Endothelial cell of umbilical vein (primary cell): Measurements from ENCODE around the gene ZDHHC23. TPM values are rescaled to one million over a fixed set of nuclear protein-coding genes. Genes with fewer than 3 reads are reported as not detected.

ENCODE experiments used
- BruUV-seq: library from RNA; stranded (reverse); fragments of 400-500 nt; replicated peaks from 2 replicates; lab custom pipeline; 2021; lab: Mats Ljungman, UMichigan
- CTCF ChIA-PET: fragments of 300-600, 350-600 bp; sonication (Branson Sonifier 250); formaldehyde crosslinking; loops from one replicate; lab custom pipeline; 2021; ENCODE audit warnings: antibody characterized with exemption, inconsistent platforms; lab: Charles Lee
- POLR2A ChIA-PET: fragments of 300-600, 350-600 bp; sonication (Branson Sonifier 250); formaldehyde crosslinking; loops from one replicate; lab custom pipeline; 2021; ENCODE audit warnings: antibody characterized with exemption, inconsistent platforms; lab: Charles Lee
- DNase-seq: peaks from one replicate; pipeline ENCODE4 v3.0.0-alpha.2; 2011; ENCODE audit warnings: low read depth, low spot score
- FAIRE-seq: peaks from 2 replicates; lab custom pipeline; 2011; peaks lifted over from hg19 to GRCh38; lab: Jason Lieb, UNC
- H2AFZ ChIP-seq: 2 replicates; pipeline ENCODE4 v1.6.0; 2012; ENCODE audit warnings: low read depth, low read length, control low read depth, inconsistent platforms
- H3K27ac ChIP-seq: 2 replicates; pipeline ENCODE4 v1.5.1; 2011; ENCODE audit warnings: low read depth, mild to moderate bottlenecking, control low read depth, low read length, moderate library complexity; ENCODE audit not compliant: insufficient read depth
- H3K27me3 ChIP-seq, 2 experiments: 2 replicates each; pipeline versions ENCODE4 v1.6.0 to v1.6.1; 2011; ENCODE audit warnings: low read length in 2 of 2, mixed read lengths in 1 of 2; ENCODE audit not compliant: control insufficient read depth in 2 of 2, insufficient read depth in 2 of 2
- H3K36me3 ChIP-seq, 2 experiments: 2 replicates in 1 of 2; 3 replicates in 1 of 2; pipeline ENCODE4 v1.5.1; 2011; ENCODE audit warnings: low read length in 2 of 2, mild to moderate bottlenecking in 1 of 2, moderate library complexity in 1 of 2; ENCODE audit not compliant: control insufficient read depth in 2 of 2, insufficient read depth in 2 of 2; ENCODE audit errors: extremely low read depth in 1 of 2
- H3K4me1 ChIP-seq: 3 replicates; pipeline ENCODE4 v1.5.1; 2011; ENCODE audit warnings: mild to moderate bottlenecking, low read length; ENCODE audit not compliant: control insufficient read depth, insufficient read depth; ENCODE audit errors: extremely low read depth
- H3K4me2 ChIP-seq: 2 replicates; pipeline ENCODE4 v1.6.1; 2011; ENCODE audit warnings: low read length, control low read depth, mixed read lengths; ENCODE audit not compliant: insufficient read depth
- H3K4me3 ChIP-seq, 3 experiments: fragments of 200-600 bp in 1 of 3; sonication (generic), shearing (Covaris generic) in 1 of 3; replicated peaks in 1 of 3; 2 replicates each; pipeline ENCODE4 v1.5.1; 2011 to 2016; ENCODE audit warnings: control low read depth in 3 of 3, low read length in 3 of 3, mild to moderate bottlenecking in 2 of 3, inconsistent platforms in 1 of 3, low read depth in 1 of 3, moderate library complexity in 1 of 3; ENCODE audit not compliant: insufficient read depth in 1 of 3
- H3K79me2 ChIP-seq: 2 replicates; pipeline ENCODE4 v1.6.0; 2012; ENCODE audit warnings: low read length, inconsistent platforms; ENCODE audit not compliant: control insufficient read depth, insufficient read depth
- H3K9ac ChIP-seq: replicated peaks from 2 replicates; pipeline ENCODE3; 2011; ENCODE audit warnings: low read length, control low read depth; ENCODE audit not compliant: insufficient read depth; ENCODE audit errors: extremely low read depth
- H3K9me1 ChIP-seq: replicated peaks from 3 replicates; pipeline ENCODE4 v1.6.0; 2011; ENCODE audit warnings: mild to moderate bottlenecking, low read length; ENCODE audit not compliant: control insufficient read depth, insufficient read depth; ENCODE audit errors: extremely low read depth
- H3K9me3 ChIP-seq: replicated peaks from 2 replicates; pipeline ENCODE4 v1.5.1; 2012; ENCODE audit warnings: low read length, inconsistent platforms; ENCODE audit not compliant: control insufficient read depth, insufficient read depth
- H4K20me1 ChIP-seq: replicated peaks from 2 replicates; pipeline ENCODE3; 2011; ENCODE audit warnings: mild to moderate bottlenecking, low read length; ENCODE audit not compliant: control insufficient read depth, insufficient read depth; ENCODE audit errors: extremely low read depth
- EZH2 ChIP-seq: IDR thresholded peaks from 2 replicates; pipeline ENCODE4 v1.6.1; 2012; ENCODE audit warnings: borderline replicate concordance, low read depth, mild to moderate bottlenecking, moderate library complexity, low read length, inconsistent platforms; ENCODE audit not compliant: severe bottlenecking
- FOS ChIP-seq: IDR thresholded peaks from 2 replicates; pipeline ENCODE4 v1.6.1; 2011; ENCODE audit warnings: mild to moderate bottlenecking, low read length, moderate library complexity, borderline replicate concordance; ENCODE audit not compliant: insufficient read depth
- GATA2 ChIP-seq: IDR thresholded peaks from 2 replicates; pipeline ENCODE4 v1.7.0; 2011; ENCODE audit warnings: low read depth, mild to moderate bottlenecking, moderate library complexity, mixed read lengths, low read length; ENCODE audit not compliant: insufficient read length, insufficient read depth
- JUN ChIP-seq: IDR thresholded peaks from 2 replicates; pipeline ENCODE4 v1.6.1; 2011; ENCODE audit warnings: borderline replicate concordance, low read depth; ENCODE audit not compliant: insufficient read length, insufficient read depth
- MYC ChIP-seq: IDR thresholded peaks from one replicate; pipeline ENCODE4 v1.6.1; 2011; ENCODE audit warnings: mild to moderate bottlenecking, low read depth, low read length
- POLR2A ChIP-seq: IDR thresholded peaks from 2 replicates; pipeline ENCODE4 v1.6.1; 2012; ENCODE audit warnings: low read depth, mild to moderate bottlenecking, control low read depth, low read length
- POLR2AphosphoS5 ChIP-seq: IDR thresholded peaks from 2 replicates; pipeline ENCODE4 v1.6.1; 2012; ENCODE audit warnings: low read depth, mild to moderate bottlenecking, control low read depth, low read length, moderate library complexity; ENCODE audit not compliant: insufficient read depth
- dilution Hi-C: fragments of 300-500 bp; cut with MboI; formaldehyde crosslinking; loops from one replicate; pipeline ENCODE4 v1.15.0; 2019; ENCODE audit warnings: low sequenced_read_pairs; ENCODE audit not compliant: extremely low pct_ligation_motif_present
- intact Hi-C: fragments of 100-400 bp; cut with micrococcal nuclease; formaldehyde crosslinking; loops from one replicate; pipeline ENCODE4 v1.10.0; 2022
- polyA plus RNA-seq, 4 experiments: library from polyadenylated mRNA; depleted of rRNA in 3 of 4; stranded (reverse) in 3 of 4; unstranded in 1 of 4; fragments of >200 nt; gene quantifications; 2 replicates each; pipeline versions ENCODE4 v1.2.1 to v1.2.3, GENCODE V29; 2011 to 2012; ENCODE audit warnings: missing spikeins in 1 of 4
- total RNA-seq: library from RNA; stranded (reverse); gene quantifications from 2 replicates; pipeline ENCODE4 v1.2.3, GENCODE V29; 2021
- TF ChIP-seq, protein P1 (sequence below): IDR thresholded peaks from 2 replicates; pipeline ENCODE4 v1.6.1; 2011; ENCODE audit not compliant: insufficient read depth, insufficient read length
- TF ChIP-seq, protein P2 (sequence below), 2 donors: IDR thresholded peaks; 1 replicate in 1 of 2; 2 replicates in 1 of 2; pipeline ENCODE4 v1.5.1; 2011; ENCODE audit warnings: low read length in 2 of 2, mild to moderate bottlenecking in 2 of 2, moderate library complexity in 2 of 2, control low read depth in 1 of 2, inconsistent platforms in 1 of 2, low read depth in 1 of 2; ENCODE audit not compliant: insufficient read depth in 1 of 2; ENCODE audit errors: extremely low read depth in 1 of 2

Gene ZDHHC23
- total and polyA plus RNA-seq, 2 donors (not counting 3 experiments of a cell fraction or from before 2014, with no cell fraction given): 0.99 to 3.2 TPM

DNA sequence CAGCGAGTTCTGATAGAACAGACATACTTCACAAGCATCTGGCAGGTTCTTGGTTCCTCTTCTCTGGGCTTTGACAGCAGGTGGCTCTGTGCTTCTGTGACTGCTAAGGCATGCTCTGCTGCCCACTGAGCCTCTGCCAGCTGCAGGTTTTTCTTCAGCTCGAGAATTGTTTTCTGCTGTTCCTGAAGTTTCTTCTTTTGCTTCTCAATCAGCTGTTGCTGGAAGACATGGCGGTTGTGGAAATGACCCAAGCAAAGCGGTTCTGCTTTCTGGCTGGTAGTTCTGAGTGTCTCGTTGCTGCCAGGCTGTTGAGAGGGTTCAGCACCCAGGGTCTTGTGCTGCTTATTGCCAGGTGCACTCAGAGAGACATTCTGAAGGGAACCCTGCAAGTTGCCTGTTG lies 57.7 kb downstream of the ZDHHC23 start:
- Histone ChIP-seq H3K4me1 (no peaks in the 10 kb centered on the region), H3K9me1 (no peaks in the 10 kb centered on the region), H3K27ac (no peak overlapping the region), H3K9me3 (no peaks in the 10 kb centered on the region), H4K20me1 (no peaks in the 10 kb centered on the region), H3K4me2 (no peak overlapping the region), H3K9ac (no peak overlapping the region), H3K4me3 (no peak overlapping the region), H3K79me2 (no peaks in the 10 kb centered on the region), H3K36me3 (peaks cover 0 to 7% of the 10 kb centered on the region in 2 experiments), H2AFZ (no peak overlapping the region), H3K27me3 (no peaks in the 10 kb centered on the region)
- POLR2A ChIA-PET: interaction anchor here (0.6 kb wide), 1 partner anchor 22 kb away, joined by 4 read pairs; no protein-coding TSS in a partner anchor
- FAIRE-seq (no peak), DNase-seq (no peak)
- no TSS peak for BruUV-seq
- intact Hi-C loops (no loop called here), dilution Hi-C loops (no loop called here)
- CTCF ChIA-PET: no interaction called here
- no peak for TF ChIP-seq FOS
- no peak for TF ChIP-seq POLR2AphosphoS5
- TF ChIP-seq MYC: no peak
- no peak for TF ChIP-seq EZH2
- TF ChIP-seq, protein P1, sequence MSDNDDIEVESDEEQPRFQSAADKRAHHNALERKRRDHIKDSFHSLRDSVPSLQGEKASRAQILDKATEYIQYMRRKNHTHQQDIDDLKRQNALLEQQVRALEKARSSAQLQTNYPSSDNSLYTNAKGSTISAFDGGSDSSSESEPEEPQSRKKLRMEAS: no peak
- TF ChIP-seq JUN: no peak
- no peak for TF ChIP-seq GATA2
- TF ChIP-seq POLR2A: no peak
- TF ChIP-seq, protein P2, sequence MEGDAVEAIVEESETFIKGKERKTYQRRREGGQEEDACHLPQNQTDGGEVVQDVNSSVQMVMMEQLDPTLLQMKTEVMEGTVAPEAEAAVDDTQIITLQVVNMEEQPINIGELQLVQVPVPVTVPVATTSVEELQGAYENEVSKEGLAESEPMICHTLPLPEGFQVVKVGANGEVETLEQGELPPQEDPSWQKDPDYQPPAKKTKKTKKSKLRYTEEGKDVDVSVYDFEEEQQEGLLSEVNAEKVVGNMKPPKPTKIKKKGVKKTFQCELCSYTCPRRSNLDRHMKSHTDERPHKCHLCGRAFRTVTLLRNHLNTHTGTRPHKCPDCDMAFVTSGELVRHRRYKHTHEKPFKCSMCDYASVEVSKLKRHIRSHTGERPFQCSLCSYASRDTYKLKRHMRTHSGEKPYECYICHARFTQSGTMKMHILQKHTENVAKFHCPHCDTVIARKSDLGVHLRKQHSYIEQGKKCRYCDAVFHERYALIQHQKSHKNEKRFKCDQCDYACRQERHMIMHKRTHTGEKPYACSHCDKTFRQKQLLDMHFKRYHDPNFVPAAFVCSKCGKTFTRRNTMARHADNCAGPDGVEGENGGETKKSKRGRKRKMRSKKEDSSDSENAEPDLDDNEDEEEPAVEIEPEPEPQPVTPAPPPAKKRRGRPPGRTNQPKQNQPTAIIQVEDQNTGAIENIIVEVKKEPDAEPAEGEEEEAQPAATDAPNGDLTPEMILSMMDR (IDR thresholded peaks at IDR 0.05; ENCODE audit: extremely low read depth in 1 of 2, insufficient read depth in 1 of 2, low read depth in 1 of 2, low read length in 2 of 2): no peak
